GM19023 (cell line): Measurements from ENCODE around the gene TMEM254.
"Not testable (repeated sequence)": the region's sequence is repeated elsewhere in the genome, so short reads cannot be mapped to it uniquely, and the experiment has no call there.

Experiments used
- ATAC-seq: cut with Tn5 transposase; IDR thresholded peaks from one replicate; pipeline ENCODE4 v1.9.1; 2021; ENCODE audit warnings: mild to moderate bottlenecking, moderate library complexity; ENCODE audit not compliant: unreplicated experiment

The TMEM254 gene

GRCh38 chr10:80075781-80076180 is 2.7 kb upstream of the TMEM254 start:
- no peak for ATAC-seq

- ATAC-seq = no peak
These were observed 507 bp upstream of the TMEM254 start for GRCh38 chr10:80077869-80078447.

GRCh38 chr10:80079312-80079719 is 851 bp downstream of the TMEM254 start:
- ATAC-seq = no peak

- ATAC-seq = no peak
These were observed 2.6 kb downstream of the TMEM254 start for GRCh38 chr10:80081026-80081425.

GRCh38 chr10:80081801-80082750 is 3.6 kb downstream of the TMEM254 start:
- ATAC-seq = no peak

- no peak for ATAC-seq
These were observed 11.7 kb downstream of the TMEM254 start for GRCh38 chr10:80090121-80090520.

- no peak for ATAC-seq
These were observed 15.8 kb downstream of the TMEM254 start for GRCh38 chr10:80094231-80094630.

GRCh38 chr10:80098272-80098671 is 19.8 kb downstream of the TMEM254 start:
- not testable (repeated sequence) for ATAC-seq

- not testable (repeated sequence) for ATAC-seq
These were observed 20.8 kb downstream of the TMEM254 start for GRCh38 chr10:80099295-80099694.

GRCh38 chr10:80100116-80100515 is 21.7 kb downstream of the TMEM254 start:
- ATAC-seq = no peak

- no peak for ATAC-seq
These were observed 22.6 kb downstream of the TMEM254 start for GRCh38 chr10:80100861-80101695.

- ATAC-seq = no peak
These were observed 25.8 kb downstream of the TMEM254 start for GRCh38 chr10:80104066-80104926.

GRCh38 chr10:80108576-80109239 is 30.2 kb downstream of the TMEM254 start:
- no peak for ATAC-seq

GRCh38 chr10:80110986-80111385 is 32.5 kb downstream of the TMEM254 start:
- ATAC-seq = no peak

GRCh38 chr10:80118669-80119068 is 40.2 kb downstream of the TMEM254 start:
- ATAC-seq = no peak

GRCh38 chr10:80122110-80122710 is 43.7 kb downstream of the TMEM254 start:
- ATAC-seq = no peak

GRCh38 chr10:80122746-80123145 is 44.3 kb downstream of the TMEM254 start:
- no peak for ATAC-seq

- ATAC-seq = no peak
These were observed 48.4 kb downstream of the TMEM254 start for GRCh38 chr10:80126876-80127275.

- ATAC-seq = no peak
These were observed 53.0 kb downstream of the TMEM254 start for GRCh38 chr10:80131499-80131901.
